Nephron (organoid): ENCODE results near the gene CARD19.
A peak's percentile ranks its signal among the peaks of the same experiment; 100 is the strongest.

Experiments used
- H3K27ac Mint-ChIP-seq, 3 experiments: 2 replicates each; pipeline ENCODE4 v1.8.0; 2020; ENCODE audit warnings: mixed read lengths in 3 of 3, mild to moderate bottlenecking in 2 of 3, moderate library complexity in 1 of 3
- H3K27me3 Mint-ChIP-seq: 2 replicates; pipeline ENCODE4 v1.8.0; 2021; ENCODE audit warnings: low read depth, mild to moderate bottlenecking, moderate library complexity, mixed read lengths
- H3K36me3 Mint-ChIP-seq: 2 replicates; pipeline ENCODE4 v1.8.0; 2020; ENCODE audit warnings: low read depth, mixed read lengths
- H3K4me1 Mint-ChIP-seq: 2 replicates; pipeline ENCODE4 v1.8.0; 2020; ENCODE audit warnings: mixed read lengths
- H3K4me3 Mint-ChIP-seq, 3 experiments: 2 replicates each; pipeline ENCODE4 v1.8.0; 2020; ENCODE audit warnings: mild to moderate bottlenecking in 3 of 3, mixed read lengths in 3 of 3, moderate library complexity in 2 of 3
- H3K9me3 Mint-ChIP-seq: 2 replicates; pipeline ENCODE4 v1.8.0; 2020; ENCODE audit warnings: mixed read lengths
- TF ChIP-seq, protein P1 (sequence below), 3 experiments: fragments of 200-600 bp; sonication (generic); IDR thresholded peaks; one replicate each; pipeline ENCODE4 v1.5.0; 2021; ENCODE audit warnings: antibody characterized with exemption in 3 of 3; ENCODE audit not compliant: unreplicated experiment in 3 of 3

Gene CARD19

DNA sequence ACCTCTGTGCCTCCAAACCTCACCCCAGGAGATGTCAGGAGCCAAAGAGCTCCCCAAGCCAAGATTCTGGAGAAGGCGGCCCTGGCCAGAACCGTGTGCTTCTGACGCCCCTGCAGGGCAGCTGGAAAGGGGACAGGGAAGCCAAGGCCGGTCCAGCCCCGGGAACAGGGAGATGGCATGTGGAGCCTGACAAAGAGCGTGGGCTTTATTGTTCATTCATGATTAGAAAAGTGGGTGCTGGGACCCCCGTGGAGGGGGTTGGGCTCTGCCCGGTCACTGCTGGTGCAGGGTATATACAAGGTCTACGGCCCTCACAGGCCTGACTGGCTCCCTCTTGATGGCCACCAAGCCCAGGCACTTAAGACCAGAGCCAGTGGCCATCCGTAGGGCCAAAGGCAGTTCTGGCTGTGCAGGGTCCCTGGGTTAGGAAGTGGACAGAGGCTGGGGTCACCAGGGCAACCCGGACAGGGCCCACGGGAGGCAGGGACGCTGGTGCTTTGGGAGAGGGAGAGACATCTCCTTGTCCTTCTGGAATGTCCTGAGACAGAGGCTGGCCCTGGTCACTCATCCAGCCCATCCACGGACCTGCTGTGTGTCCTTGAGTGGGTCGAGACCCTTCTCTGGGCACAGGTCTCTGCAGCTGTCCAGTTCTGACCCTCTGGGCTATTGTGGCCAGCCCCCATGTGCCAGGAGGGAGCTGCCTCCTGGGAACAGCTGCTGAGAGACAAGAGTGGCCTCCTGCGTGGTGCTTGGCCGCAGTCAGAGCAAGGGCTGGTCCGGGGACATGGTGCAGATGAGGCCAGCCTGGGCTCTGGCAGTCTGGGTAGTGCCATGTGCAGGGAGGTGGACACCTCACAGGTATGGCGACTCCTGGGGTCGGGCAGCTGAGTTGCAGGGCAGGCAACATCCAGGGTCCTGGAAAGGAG lies 25.6 kb downstream of the CARD19 start:
- no peaks in the 10 kb centered on the region for H3K9me3 Mint-ChIP-seq

DNA sequence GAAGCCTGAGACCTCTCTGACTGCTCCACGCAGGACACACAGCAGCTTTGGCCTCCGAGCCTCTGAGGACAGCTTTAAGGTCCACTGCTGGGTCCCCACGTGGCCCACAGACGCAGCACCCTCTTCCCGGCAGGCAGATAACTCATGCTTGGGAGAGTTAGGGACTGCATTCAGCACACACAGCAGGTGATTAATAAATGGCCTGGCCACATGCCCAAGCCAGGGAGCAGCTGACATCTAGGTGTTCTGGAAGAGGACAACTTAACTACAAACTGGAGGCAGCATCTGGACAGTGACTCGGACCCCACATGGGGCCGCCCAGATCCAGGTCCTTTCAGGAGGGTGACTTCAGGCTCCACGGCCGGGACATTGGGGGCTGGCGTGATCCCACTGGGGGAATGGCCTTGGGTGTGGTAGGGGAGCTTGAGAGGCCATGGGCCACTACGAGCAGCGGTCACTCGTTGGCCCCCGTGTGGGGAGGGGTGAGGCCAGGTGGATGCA lies 26.8 kb downstream of the CARD19 start:
- H3K36me3 Mint-ChIP-seq: peaks cover 4% of the 10 kb centered on the region
- H3K9me3 Mint-ChIP-seq: no peaks in the 10 kb centered on the region
- peaks cover 9% of the 10 kb centered on the region for H3K4me1 Mint-ChIP-seq

More for the DNA sequence above, 25.6 kb downstream of the CARD19 start:
- peaks cover 9% of the 10 kb centered on the region for H3K4me1 Mint-ChIP-seq
- H3K27me3 Mint-ChIP-seq: no peaks in the 10 kb centered on the region
- no peak overlapping the region for H3K27ac Mint-ChIP-seq
- peaks cover 4% of the 10 kb centered on the region for H3K36me3 Mint-ChIP-seq
- no peak overlapping the region for H3K4me3 Mint-ChIP-seq
- TF ChIP-seq, protein P1, sequence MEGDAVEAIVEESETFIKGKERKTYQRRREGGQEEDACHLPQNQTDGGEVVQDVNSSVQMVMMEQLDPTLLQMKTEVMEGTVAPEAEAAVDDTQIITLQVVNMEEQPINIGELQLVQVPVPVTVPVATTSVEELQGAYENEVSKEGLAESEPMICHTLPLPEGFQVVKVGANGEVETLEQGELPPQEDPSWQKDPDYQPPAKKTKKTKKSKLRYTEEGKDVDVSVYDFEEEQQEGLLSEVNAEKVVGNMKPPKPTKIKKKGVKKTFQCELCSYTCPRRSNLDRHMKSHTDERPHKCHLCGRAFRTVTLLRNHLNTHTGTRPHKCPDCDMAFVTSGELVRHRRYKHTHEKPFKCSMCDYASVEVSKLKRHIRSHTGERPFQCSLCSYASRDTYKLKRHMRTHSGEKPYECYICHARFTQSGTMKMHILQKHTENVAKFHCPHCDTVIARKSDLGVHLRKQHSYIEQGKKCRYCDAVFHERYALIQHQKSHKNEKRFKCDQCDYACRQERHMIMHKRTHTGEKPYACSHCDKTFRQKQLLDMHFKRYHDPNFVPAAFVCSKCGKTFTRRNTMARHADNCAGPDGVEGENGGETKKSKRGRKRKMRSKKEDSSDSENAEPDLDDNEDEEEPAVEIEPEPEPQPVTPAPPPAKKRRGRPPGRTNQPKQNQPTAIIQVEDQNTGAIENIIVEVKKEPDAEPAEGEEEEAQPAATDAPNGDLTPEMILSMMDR (IDR thresholded peaks at IDR 0.05; ENCODE audit: unreplicated experiment in 3 of 3): no peak

DNA sequence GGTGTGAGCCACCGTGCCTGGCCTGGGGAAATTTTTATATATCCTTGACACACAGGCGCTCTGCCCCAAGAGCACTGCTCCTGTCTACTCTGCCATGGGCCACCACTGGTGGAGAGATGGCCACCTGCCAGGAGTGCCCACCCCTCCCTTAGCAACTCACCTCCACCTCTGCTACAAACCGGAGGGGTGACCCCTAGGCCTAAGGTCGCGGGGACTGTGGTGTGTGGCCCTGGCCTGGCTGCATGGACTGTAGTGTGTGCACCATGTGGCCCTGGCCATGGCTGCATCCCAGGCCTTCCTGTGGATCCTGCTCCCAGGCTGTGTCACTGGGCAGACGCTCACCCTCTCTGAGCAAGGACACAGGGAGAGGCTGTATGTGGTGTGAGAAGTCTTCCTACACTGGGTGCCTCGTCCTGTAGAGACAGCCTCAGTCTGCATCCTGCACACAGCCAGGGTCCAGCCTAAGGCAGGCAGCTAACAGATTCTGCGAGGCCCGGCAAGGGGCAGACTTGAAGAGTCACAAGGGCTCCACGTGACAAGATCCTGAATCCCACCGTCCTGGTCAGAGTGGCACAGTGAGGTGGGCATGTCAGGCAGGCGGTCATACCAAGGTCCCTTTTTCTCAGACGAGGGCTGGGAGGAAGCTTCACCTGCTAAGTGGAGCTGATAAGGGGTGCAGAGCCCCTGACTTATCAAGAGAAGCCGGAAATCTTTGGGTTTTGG lies 27.7 kb downstream of the CARD19 start:
- TF ChIP-seq, protein P1 (IDR thresholded peaks at IDR 0.05; ENCODE audit: unreplicated experiment in 3 of 3): no peak
- no peaks in the 10 kb centered on the region for H3K27me3 Mint-ChIP-seq
- H3K36me3 Mint-ChIP-seq: peaks cover 4% of the 10 kb centered on the region
- no peaks in the 10 kb centered on the region for H3K9me3 Mint-ChIP-seq
- no peak overlapping the region for H3K27ac Mint-ChIP-seq
- H3K4me3 Mint-ChIP-seq: no peak overlapping the region
- H3K4me1 Mint-ChIP-seq: peaks cover 14% of the 10 kb centered on the region

More for the DNA sequence above, 26.8 kb downstream of the CARD19 start:
- Mint-ChIP-seq H3K4me3 (no peak overlapping the region), H3K27me3 (no peaks in the 10 kb centered on the region), H3K27ac (no peak overlapping the region)
- TF ChIP-seq, protein P1 (IDR thresholded peaks at IDR 0.05; ENCODE audit: unreplicated experiment in 3 of 3): no peak

DNA sequence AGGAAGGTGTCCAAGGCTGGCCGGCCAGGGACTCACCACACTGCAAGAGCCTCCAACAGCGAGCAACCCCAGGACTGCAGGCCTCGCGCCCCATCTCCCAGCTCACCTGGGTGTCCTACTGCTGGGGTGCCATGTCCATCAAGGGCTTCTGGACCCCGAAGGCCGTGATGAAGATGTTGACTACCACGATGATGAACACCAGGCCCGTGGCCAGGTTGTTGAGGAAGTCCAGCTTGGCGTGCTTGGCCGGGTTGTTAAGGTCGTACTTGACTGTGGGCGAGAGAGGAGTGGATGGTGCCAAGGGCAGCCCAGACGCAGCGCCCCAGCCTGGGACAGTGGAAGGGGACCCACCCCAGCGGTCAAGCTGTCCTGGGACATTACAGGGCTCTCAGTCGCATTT lies 28.8 kb downstream of the CARD19 start:
- H3K4me3 Mint-ChIP-seq: no peak overlapping the region
- peaks cover 4% of the 10 kb centered on the region for H3K36me3 Mint-ChIP-seq
- H3K4me1 Mint-ChIP-seq: peaks cover 13% of the 10 kb centered on the region
- H3K9me3 Mint-ChIP-seq: no peaks in the 10 kb centered on the region
- no peak overlapping the region for H3K27ac Mint-ChIP-seq
- TF ChIP-seq, protein P1 (IDR thresholded peaks at IDR 0.05; ENCODE audit: unreplicated experiment in 3 of 3): no peak
- H3K27me3 Mint-ChIP-seq: no peaks in the 10 kb centered on the region

DNA sequence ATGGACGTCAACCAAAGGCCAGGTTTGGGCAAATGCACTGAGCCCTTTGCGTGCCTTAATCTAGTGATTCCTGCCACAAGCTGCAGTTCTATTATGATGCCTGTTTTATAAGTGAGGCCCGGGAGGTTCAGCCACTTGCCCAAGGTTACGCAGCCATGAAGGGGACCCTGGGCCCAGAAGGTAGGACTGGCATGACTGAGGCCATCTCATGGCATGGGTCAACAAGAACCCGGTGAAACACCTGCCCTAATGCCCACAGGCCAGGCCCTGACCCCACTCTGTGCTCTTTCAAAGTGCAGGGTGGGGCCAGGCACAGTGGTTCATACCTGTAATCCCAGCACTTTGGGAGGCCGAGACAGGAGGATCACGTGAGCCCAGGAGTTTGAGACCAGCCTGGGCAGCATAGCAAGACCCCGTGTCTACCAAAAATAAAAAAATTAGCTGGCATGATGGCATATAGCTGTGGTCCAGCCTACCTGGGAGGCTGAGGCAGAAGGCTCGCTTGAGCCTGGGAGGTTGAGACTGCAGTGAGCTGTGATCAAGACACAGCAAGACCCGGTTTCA lies 29.4 kb downstream of the CARD19 start:
- Mint-ChIP-seq H3K36me3 (peaks cover 4% of the 10 kb centered on the region), H3K27me3 (no peaks in the 10 kb centered on the region), H3K9me3 (no peaks in the 10 kb centered on the region), H3K4me3 (no peak overlapping the region), H3K4me1 (peaks cover 7% of the 10 kb centered on the region), H3K27ac (peak overlapping the region in 1 of 3 experiments; percentile 48)
- TF ChIP-seq, protein P1 (IDR thresholded peaks at IDR 0.05; ENCODE audit: unreplicated experiment in 3 of 3): no peak
